B cell (primary cell): ENCODE data around the gene WASL. TPM values are rescaled to one million over a fixed set of nuclear protein-coding genes. Genes with fewer than 3 reads are reported as not detected.

Experiments
- ATAC-seq: fragments of 200-7000 bp; cut with Tn5 transposase; one replicate; pipeline ENCODE4 v1.10.0; 2021; ENCODE audit warnings: low read depth, mild to moderate bottlenecking, moderate number of reproducible peaks, moderate library complexity
- CTCF ChIA-PET: fragments of 350-600 bp; sonication (Branson Sonifier 250); formaldehyde crosslinking; loops from one replicate; lab custom pipeline; 2021; ENCODE audit warnings: antibody characterized with exemption, inconsistent platforms; lab: Charles Lee
- POLR2A ChIA-PET: fragments of 350-600 bp; sonication (Branson Sonifier 250); formaldehyde crosslinking; loops from one replicate; lab custom pipeline; 2021; ENCODE audit warnings: antibody characterized with exemption; lab: Charles Lee
- DNase-seq: peaks from one replicate; pipeline ENCODE4 v3.0.0; 2013
- H2AFZ ChIP-seq: 2 replicates; pipeline ENCODE4 v1.6.1; 2012; ENCODE audit warnings: mild to moderate bottlenecking, low read depth, low read length; ENCODE audit not compliant: insufficient read depth, poor library complexity, severe bottlenecking
- H3K27ac ChIP-seq, 2 donors: 1 replicate in 1 of 2; 2 replicates in 1 of 2; pipeline ENCODE4 v1.5.1; 2012 to 2013; ENCODE audit warnings: low read length in 2 of 2, mild to moderate bottlenecking in 2 of 2, moderate library complexity in 1 of 2
- H3K27me3 ChIP-seq, 4 experiments: fragments of 200-600 bp in 1 of 4; sonication (generic) in 1 of 4; replicated peaks in 1 of 4; 1 replicate in 2 of 4; 2 replicates in 2 of 4; pipeline versions ENCODE4 v1.6.1 to v1.7.0; 2013 to 2016; ENCODE audit warnings: low read length in 3 of 4, mild to moderate bottlenecking in 2 of 4, mixed read lengths in 1 of 4, moderate library complexity in 1 of 4; ENCODE audit not compliant: insufficient read depth in 4 of 4, control insufficient read depth in 3 of 4; ENCODE audit errors: control extremely low read depth in 1 of 4
- H3K36me3 ChIP-seq, 2 experiments: replicated peaks in 1 of 2; 1 replicate in 1 of 2; 2 replicates in 1 of 2; pipeline versions ENCODE4 v1.6.1 to v1.7.1; 2013; ENCODE audit warnings: low read length in 1 of 2; ENCODE audit not compliant: insufficient read depth in 2 of 2, control insufficient read depth in 1 of 2; ENCODE audit errors: control extremely low read depth in 1 of 2, extremely low read depth in 1 of 2
- H3K4me1 ChIP-seq, 2 donors: fragments of 200-600 bp in 1 of 2; sonication (generic) in 1 of 2; 1 replicate in 1 of 2; 2 replicates in 1 of 2; pipeline versions ENCODE4 v1.5.1 to v1.6.1; 2013 to 2017; ENCODE audit warnings: low read length in 2 of 2; ENCODE audit not compliant: control insufficient read depth in 2 of 2, insufficient read depth in 2 of 2
- H3K4me2 ChIP-seq: replicated peaks from 2 replicates; pipeline ENCODE3; 2012; ENCODE audit warnings: mild to moderate bottlenecking, low read depth, low read length; ENCODE audit not compliant: poor library complexity, severe bottlenecking
- H3K4me3 ChIP-seq, 5 experiments: fragments of 200-600 bp in 1 of 5; sonication (generic) in 1 of 5; 1 replicate in 3 of 5; 2 replicates in 2 of 5; pipeline versions ENCODE4 v1.5.1 to v1.7.0; 2011 to 2016; ENCODE audit warnings: low read length in 4 of 5, mild to moderate bottlenecking in 4 of 5, low read depth in 2 of 5, control low read depth in 1 of 5, moderate library complexity in 1 of 5; ENCODE audit not compliant: insufficient read depth in 1 of 5; ENCODE audit errors: control extremely low read depth in 1 of 5, extremely low read depth in 1 of 5
- H3K79me2 ChIP-seq: fragments of 200-600 bp; sonication (generic); one replicate; pipeline ENCODE4 v1.6.0; 2016; ENCODE audit warnings: low read length; ENCODE audit not compliant: control insufficient read depth, insufficient read depth
- H3K9ac ChIP-seq: fragments of 200-600 bp; sonication (generic); 2 replicates; pipeline ENCODE4 v1.6.1; 2017; ENCODE audit warnings: mild to moderate bottlenecking, low read length, moderate library complexity
- H3K9me3 ChIP-seq, 3 donors: one replicate each; pipeline versions ENCODE4 v1.6.1 to v1.7.1; 2013; ENCODE audit warnings: low read length in 2 of 3; ENCODE audit not compliant: control insufficient read depth in 2 of 3, insufficient read depth in 1 of 3; ENCODE audit errors: control extremely low read depth in 1 of 3
- H4K20me1 ChIP-seq: 2 replicates; pipeline ENCODE4 v1.6.0; 2012; ENCODE audit warnings: mild to moderate bottlenecking, low read length; ENCODE audit not compliant: insufficient read depth, control insufficient read depth, poor library complexity, severe bottlenecking
- H3K27ac Mint-ChIP-seq: one replicate; pipeline ENCODE4 v1.8.0; 2021; ENCODE audit warnings: mixed read lengths
- H3K27me3 Mint-ChIP-seq: one replicate; pipeline ENCODE4 v1.8.0; 2021; ENCODE audit warnings: mixed read lengths
- H3K4me1 Mint-ChIP-seq: one replicate; pipeline ENCODE4 v1.8.0; 2021; ENCODE audit warnings: mixed read lengths
- H3K4me3 Mint-ChIP-seq: one replicate; pipeline ENCODE4 v1.8.0; 2021; ENCODE audit warnings: mixed read lengths
- H3K9me3 Mint-ChIP-seq: one replicate; pipeline ENCODE4 v1.8.0; 2022; ENCODE audit warnings: mixed read lengths; ENCODE audit not compliant: insufficient read depth
- EZH2 ChIP-seq: IDR thresholded peaks from 2 replicates; pipeline ENCODE4 v1.6.1; 2012; ENCODE audit warnings: borderline replicate concordance, low read depth, mild to moderate bottlenecking, moderate library complexity, low read length; ENCODE audit not compliant: insufficient read depth, poor library complexity, severe bottlenecking
- WGBS: methylation state at CpG from one replicate; pipeline ENCODE4 v1.1.5; 2013; ENCODE audit warnings: missing lambda C conversion rate; ENCODE audit not compliant: insufficient coverage; 5-methylcytosine and 5-hydroxymethylcytosine counted together
- intact Hi-C: fragments of 100-400 bp; cut with micrococcal nuclease; formaldehyde crosslinking; loops from one replicate; pipeline ENCODE4 v1.10.0; 2022
- polyA plus RNA-seq: library from polyadenylated mRNA; depleted of rRNA; stranded (reverse); fragments of >200 nt; gene quantifications from 2 replicates; pipeline ENCODE4 v1.2.3, GENCODE V29; 2012
- total RNA-seq, 2 donors: library from RNA; stranded (reverse); fragments of 120-200 nt in 1 of 2; gene quantifications; 1 replicate in 1 of 2; 2 replicates in 1 of 2; pipeline versions ENCODE4 v1.2.3 to v1.2.4, GENCODE V29; 2013 to 2022
- TF ChIP-seq, protein P1 (sequence below): fragments of 200-600 bp; IDR thresholded peaks from one replicate; pipeline ENCODE4 v1.8.0; 2022; ENCODE audit warnings: antibody characterized with exemption, mild to moderate bottlenecking

The WASL gene
- total and polyA plus RNA-seq, 2 donors (not counting 1 experiment from before 2014, with no cell fraction given), result 1.8 to 10.4 TPM

DNA sequence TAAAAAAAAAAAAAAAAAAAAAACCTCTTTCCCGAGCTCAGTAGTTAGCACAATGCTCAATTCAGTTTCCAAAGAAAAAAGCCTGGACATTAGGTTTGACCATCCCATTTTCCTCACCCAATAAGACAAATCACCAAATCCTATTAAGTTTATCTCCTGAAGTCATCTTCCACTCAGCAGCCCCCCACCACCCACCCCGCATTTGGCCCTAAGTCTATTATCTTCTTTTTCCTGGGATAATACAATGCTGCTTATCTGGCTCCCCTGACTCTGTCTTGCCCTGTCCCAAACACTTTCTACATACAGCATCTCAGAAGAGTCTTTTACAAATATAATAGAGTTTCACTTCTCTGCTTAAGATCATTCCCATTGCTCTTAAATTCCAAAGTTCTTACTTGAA is 110.9 kb downstream of the WASL start:
- no peaks in the 10 kb centered on the region for H4K20me1 ChIP-seq
- ATAC-seq (no peak), DNase-seq (no peak)
- H3K79me2 ChIP-seq, result no peaks in the 10 kb centered on the region
- H3K9me3 ChIP-seq, result no peaks in the 10 kb centered on the region
- ChIA-PET CTCF (interaction anchor here (3.3 kb wide), 1 partner anchor 228 kb away, joined by 14 read pairs; no protein-coding TSS in a partner anchor), POLR2A (no interaction called here)
- no peak overlapping the region for H3K4me2 ChIP-seq
- intact Hi-C loops, result no loop called here
- Mint-ChIP-seq H3K27ac (no peak overlapping the region), H3K27me3 (peaks cover 39% of the 10 kb centered on the region), H3K4me1 (no peaks in the 10 kb centered on the region), H3K9me3 (no peaks in the 10 kb centered on the region), H3K4me3 (no peak overlapping the region)
- TF ChIP-seq, protein P1, sequence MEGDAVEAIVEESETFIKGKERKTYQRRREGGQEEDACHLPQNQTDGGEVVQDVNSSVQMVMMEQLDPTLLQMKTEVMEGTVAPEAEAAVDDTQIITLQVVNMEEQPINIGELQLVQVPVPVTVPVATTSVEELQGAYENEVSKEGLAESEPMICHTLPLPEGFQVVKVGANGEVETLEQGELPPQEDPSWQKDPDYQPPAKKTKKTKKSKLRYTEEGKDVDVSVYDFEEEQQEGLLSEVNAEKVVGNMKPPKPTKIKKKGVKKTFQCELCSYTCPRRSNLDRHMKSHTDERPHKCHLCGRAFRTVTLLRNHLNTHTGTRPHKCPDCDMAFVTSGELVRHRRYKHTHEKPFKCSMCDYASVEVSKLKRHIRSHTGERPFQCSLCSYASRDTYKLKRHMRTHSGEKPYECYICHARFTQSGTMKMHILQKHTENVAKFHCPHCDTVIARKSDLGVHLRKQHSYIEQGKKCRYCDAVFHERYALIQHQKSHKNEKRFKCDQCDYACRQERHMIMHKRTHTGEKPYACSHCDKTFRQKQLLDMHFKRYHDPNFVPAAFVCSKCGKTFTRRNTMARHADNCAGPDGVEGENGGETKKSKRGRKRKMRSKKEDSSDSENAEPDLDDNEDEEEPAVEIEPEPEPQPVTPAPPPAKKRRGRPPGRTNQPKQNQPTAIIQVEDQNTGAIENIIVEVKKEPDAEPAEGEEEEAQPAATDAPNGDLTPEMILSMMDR, result no peak
- TF ChIP-seq EZH2, result no peak
- H3K4me1 ChIP-seq, result no peaks in the 10 kb centered on the region
- no peak overlapping the region for H2AFZ ChIP-seq
- no peak overlapping the region for H3K4me3 ChIP-seq
- H3K27ac ChIP-seq, result no peak overlapping the region
- H3K9ac ChIP-seq, result no peak overlapping the region
- H3K36me3 ChIP-seq, result no peaks in the 10 kb centered on the region
- peaks cover 0 to 10% (median 7%) of the 10 kb centered on the region in 4 experiments for H3K27me3 ChIP-seq
- WGBS, result 94% methylated on average over 2 of the region's 2 CpGs

GRCh38 chr7:123637203-123637602 is 111.6 kb downstream of the WASL start:
- H3K27me3 Mint-ChIP-seq, result peaks cover 32% of the 10 kb centered on the region
- no peak overlapping the region for H3K9ac ChIP-seq
- CTCF ChIA-PET, result interaction anchor here (3.3 kb wide), 1 partner anchor 228 kb away, joined by 14 read pairs; no protein-coding TSS in a partner anchor
- H3K9me3 ChIP-seq, result no peaks in the 10 kb centered on the region
- H3K27me3 ChIP-seq, result peaks cover 0 to 10% (median 7%) of the 10 kb centered on the region in 4 experiments
- DNase-seq (no peak), ATAC-seq (no peak)
- no peak overlapping the region for H3K4me3 ChIP-seq
- H3K27ac Mint-ChIP-seq, result no peak overlapping the region
- no peaks in the 10 kb centered on the region for H4K20me1 ChIP-seq
- H2AFZ ChIP-seq, result no peak overlapping the region
- 70% methylated on average over 3 of the region's 3 CpGs for WGBS
- POLR2A ChIA-PET, result no interaction called here
- no peak overlapping the region for H3K4me3 Mint-ChIP-seq
- H3K36me3 ChIP-seq, result no peaks in the 10 kb centered on the region
- no peaks in the 10 kb centered on the region for H3K79me2 ChIP-seq
- H3K4me1 Mint-ChIP-seq, result no peaks in the 10 kb centered on the region
- no peak overlapping the region for H3K27ac ChIP-seq
- TF ChIP-seq, protein P1, result no peak
- TF ChIP-seq EZH2, result no peak
- H3K4me2 ChIP-seq, result no peak overlapping the region
- intact Hi-C loops, result no loop called here
- H3K4me1 ChIP-seq, result no peaks in the 10 kb centered on the region
- H3K9me3 Mint-ChIP-seq, result no peaks in the 10 kb centered on the region
